Nephron progenitor cell (in vitro differentiated cells): ENCODE data around the gene ATP11A.

ENCODE experiments used
- DNase-seq: peaks from one replicate; pipeline ENCODE4 v3.0.0; 2021
- H3K27ac Mint-ChIP-seq: 2 replicates; pipeline ENCODE4 v1.8.0; 2021; ENCODE audit warnings: mild to moderate bottlenecking, moderate library complexity, mixed read lengths
- H3K27me3 Mint-ChIP-seq: 2 replicates; pipeline ENCODE4 v1.8.0; 2021; ENCODE audit warnings: mild to moderate bottlenecking, low read depth, mixed read lengths; ENCODE audit not compliant: poor library complexity
- H3K36me3 Mint-ChIP-seq: 2 replicates; pipeline ENCODE4 v1.8.0; 2021; ENCODE audit warnings: low read depth, mixed read lengths
- H3K4me1 Mint-ChIP-seq: 2 replicates; pipeline ENCODE4 v1.8.0; 2021; ENCODE audit warnings: mixed read lengths
- H3K4me3 Mint-ChIP-seq: 2 replicates; pipeline ENCODE4 v1.8.0; 2021; ENCODE audit warnings: mild to moderate bottlenecking, moderate library complexity, mixed read lengths
- H3K9me3 Mint-ChIP-seq: 2 replicates; pipeline ENCODE4 v1.8.0; 2021; ENCODE audit warnings: mild to moderate bottlenecking, moderate library complexity, mixed read lengths
- TF ChIP-seq, protein P1 (sequence below): fragments of 200-600 bp; sonication (generic); IDR thresholded peaks from 2 replicates; pipeline ENCODE4 v1.5.0; 2021; ENCODE audit warnings: antibody characterized with exemption

ATP11A gene

DNA sequence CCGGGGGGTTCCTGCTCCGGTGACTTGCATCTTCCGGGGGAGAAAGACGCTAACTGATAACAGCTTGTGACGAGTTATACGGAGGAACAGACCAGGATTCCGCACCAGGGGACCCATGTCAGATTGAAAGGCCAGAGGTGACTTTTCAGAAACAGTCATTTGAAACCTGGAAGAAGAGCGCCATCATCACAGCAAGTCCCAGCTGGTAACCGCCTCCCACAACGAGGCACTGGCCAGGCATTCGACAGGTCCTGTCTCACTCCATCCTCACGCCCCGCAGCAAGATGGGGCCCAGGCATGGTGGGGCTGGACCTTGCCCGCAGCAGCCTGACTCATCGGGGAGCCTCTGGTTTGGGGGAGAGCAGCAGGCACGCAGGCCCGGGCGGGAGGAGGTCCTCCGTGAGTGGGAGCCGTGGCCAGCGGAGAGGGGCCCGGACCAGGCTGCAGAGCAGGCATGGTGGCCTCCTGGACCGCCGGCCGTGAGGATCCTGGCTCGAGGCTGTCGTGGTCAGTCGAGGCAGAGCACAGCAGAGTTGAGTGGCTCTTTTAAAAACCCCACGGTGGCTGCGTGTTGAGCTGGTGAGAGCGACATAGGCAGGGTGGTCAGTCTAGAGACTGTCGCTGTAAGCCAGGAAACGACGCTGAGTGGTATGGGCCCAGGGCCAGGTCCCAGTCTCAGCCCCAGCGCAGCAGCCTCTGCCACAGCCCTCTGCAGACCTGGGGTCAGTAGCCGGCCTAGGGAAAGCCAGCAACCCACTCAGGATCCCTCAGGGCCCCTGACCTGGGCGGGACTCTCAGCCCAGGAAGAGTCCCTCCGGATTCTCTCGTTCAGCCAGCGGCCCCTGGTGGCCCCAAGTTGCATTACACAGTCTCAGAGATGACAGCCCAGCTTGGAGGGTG is 184.3 kb downstream of the ATP11A start:
- TF ChIP-seq, protein P1, sequence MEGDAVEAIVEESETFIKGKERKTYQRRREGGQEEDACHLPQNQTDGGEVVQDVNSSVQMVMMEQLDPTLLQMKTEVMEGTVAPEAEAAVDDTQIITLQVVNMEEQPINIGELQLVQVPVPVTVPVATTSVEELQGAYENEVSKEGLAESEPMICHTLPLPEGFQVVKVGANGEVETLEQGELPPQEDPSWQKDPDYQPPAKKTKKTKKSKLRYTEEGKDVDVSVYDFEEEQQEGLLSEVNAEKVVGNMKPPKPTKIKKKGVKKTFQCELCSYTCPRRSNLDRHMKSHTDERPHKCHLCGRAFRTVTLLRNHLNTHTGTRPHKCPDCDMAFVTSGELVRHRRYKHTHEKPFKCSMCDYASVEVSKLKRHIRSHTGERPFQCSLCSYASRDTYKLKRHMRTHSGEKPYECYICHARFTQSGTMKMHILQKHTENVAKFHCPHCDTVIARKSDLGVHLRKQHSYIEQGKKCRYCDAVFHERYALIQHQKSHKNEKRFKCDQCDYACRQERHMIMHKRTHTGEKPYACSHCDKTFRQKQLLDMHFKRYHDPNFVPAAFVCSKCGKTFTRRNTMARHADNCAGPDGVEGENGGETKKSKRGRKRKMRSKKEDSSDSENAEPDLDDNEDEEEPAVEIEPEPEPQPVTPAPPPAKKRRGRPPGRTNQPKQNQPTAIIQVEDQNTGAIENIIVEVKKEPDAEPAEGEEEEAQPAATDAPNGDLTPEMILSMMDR: peak; percentile 97
- DNase-seq: peak; percentile 90
- Mint-ChIP-seq H3K4me1 (peaks cover 23% of the 10 kb centered on the region), H3K27me3 (no peaks in the 10 kb centered on the region), H3K4me3 (no peak overlapping the region), H3K27ac (peak overlapping the region; percentile 95), H3K36me3 (peaks cover 53% of the 10 kb centered on the region), H3K9me3 (no peaks in the 10 kb centered on the region)

DNA sequence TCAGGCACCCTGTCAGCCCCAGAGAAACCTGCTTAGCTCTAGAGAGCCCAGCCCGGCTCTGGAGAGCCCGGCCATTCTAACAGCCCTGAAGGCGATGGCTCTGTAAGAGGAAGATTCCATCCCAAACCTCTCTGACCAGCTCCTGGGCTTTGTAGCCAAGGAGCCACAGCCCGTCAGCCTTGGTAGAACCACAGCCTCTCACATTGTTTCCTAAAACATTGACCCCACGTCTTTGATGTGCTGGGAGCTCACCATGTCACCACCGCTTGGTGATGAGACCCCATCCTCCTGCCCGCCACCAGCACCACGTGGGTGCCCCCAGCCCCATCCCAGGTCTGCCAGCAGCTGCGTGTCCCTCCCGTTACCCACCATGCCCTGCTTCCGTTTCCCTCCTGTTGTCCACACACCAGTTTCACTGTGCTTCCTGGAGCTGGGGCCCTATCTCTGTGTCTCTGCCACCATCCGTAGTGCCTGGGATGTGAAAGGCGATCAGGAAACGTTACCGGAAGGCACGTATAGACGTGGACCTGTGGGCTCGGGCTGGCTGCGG is 185.0 kb downstream of the ATP11A start:
- Mint-ChIP-seq H3K4me1 (peaks cover 23% of the 10 kb centered on the region), H3K36me3 (peaks cover 53% of the 10 kb centered on the region)

DNA sequence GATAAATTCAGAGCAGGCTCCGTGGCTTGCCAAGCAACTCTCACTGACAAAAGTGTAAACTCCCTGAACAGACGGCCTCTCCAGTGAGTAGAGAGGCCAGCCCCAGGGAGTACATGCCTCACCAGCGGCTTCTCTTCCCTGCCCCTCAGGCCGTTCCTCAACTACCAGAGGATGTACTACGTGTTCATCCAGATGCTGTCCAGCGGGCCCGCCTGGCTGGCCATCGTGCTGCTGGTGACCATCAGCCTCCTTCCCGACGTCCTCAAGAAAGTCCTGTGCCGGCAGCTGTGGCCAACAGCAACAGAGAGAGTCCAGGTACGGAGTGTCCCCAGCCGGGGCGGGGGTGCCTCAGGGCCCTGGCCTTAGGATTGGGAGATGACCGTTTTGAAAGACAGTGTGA is 185.8 kb downstream of the ATP11A start:
- no peaks in the 10 kb centered on the region for H3K27me3 Mint-ChIP-seq
- DNase-seq: no peak
- peaks cover 53% of the 10 kb centered on the region for H3K36me3 Mint-ChIP-seq
- TF ChIP-seq, protein P1: no peak
- H3K27ac Mint-ChIP-seq: no peak overlapping the region
- H3K4me3 Mint-ChIP-seq: no peak overlapping the region
- H3K4me1 Mint-ChIP-seq: peaks cover 23% of the 10 kb centered on the region
- no peaks in the 10 kb centered on the region for H3K9me3 Mint-ChIP-seq

More for the DNA sequence above, 185.0 kb downstream of the ATP11A start:
- no peak for DNase-seq
- Mint-ChIP-seq H3K27me3 (no peaks in the 10 kb centered on the region), H3K4me3 (no peak overlapping the region), H3K9me3 (no peaks in the 10 kb centered on the region), H3K27ac (no peak overlapping the region)
- TF ChIP-seq, protein P1: peak; percentile 2

DNA sequence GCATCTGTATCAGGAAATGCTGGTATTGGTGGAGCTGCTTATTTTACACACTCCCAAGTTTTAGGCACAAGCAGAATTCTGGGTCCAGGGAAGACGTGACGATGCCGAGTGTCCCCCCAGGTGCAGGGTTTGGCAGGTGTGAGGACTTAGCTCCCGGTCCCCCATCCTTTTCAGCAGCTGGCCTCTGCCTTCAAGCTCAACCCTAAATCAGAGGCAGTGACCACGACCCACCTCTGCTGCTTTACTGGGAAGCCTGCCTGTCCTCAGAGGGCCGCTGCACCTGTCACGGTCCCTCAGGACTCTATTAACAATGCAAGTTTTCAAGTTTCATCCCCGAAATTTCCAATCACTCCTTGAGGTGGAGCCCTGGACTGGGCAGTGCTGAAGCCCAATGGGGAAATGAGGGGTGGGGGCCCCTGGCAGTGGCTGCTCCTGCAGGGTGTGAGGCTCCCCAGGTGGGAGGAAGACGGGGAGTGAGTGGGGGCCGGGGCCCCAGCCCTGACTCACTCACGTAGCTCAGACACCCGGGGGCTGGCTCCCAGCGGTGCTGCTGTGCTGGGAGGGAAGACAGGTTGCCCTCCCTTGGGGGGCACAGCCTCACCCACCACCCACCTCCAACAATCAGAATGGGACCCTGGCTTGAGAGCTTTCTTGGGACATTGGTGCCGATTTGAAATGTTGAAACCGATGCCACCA is 186.6 kb downstream of the ATP11A start:
- H3K9me3 Mint-ChIP-seq: no peaks in the 10 kb centered on the region
- peaks cover 23% of the 10 kb centered on the region for H3K4me1 Mint-ChIP-seq
- TF ChIP-seq, protein P1: no peak
- peaks cover 47% of the 10 kb centered on the region for H3K36me3 Mint-ChIP-seq
- no peak overlapping the region for H3K4me3 Mint-ChIP-seq
- H3K27ac Mint-ChIP-seq: no peak overlapping the region
- H3K27me3 Mint-ChIP-seq: no peaks in the 10 kb centered on the region
- DNase-seq: no peak

DNA sequence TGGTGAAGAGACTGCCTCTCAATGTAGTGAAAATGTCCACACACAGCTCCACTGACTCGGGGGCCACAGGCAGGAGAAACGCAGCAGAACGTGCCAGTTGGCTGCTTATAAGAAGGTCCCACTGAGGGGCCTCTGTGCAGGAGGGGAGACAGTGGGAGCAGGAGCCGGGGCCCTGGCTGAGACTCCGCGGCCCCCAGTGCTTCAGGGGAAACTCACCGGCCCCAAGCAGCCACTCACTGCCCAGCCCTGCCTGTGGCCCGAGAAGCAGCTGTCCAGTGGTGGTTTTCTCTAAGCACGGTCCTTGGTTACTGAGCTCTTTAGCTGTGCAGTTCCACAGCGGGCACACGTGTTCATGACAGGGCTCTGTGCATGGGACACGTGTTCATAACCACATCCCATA is 187.2 kb downstream of the ATP11A start:
- TF ChIP-seq, protein P1: no peak
- H3K9me3 Mint-ChIP-seq: no peaks in the 10 kb centered on the region
- no peak for DNase-seq
- peaks cover 23% of the 10 kb centered on the region for H3K4me1 Mint-ChIP-seq
- peaks cover 41% of the 10 kb centered on the region for H3K36me3 Mint-ChIP-seq
- no peak overlapping the region for H3K4me3 Mint-ChIP-seq
- no peaks in the 10 kb centered on the region for H3K27me3 Mint-ChIP-seq
- H3K27ac Mint-ChIP-seq: no peak overlapping the region
